ENCODE results near the gene ZNF772.
"Not testable (repeated sequence)": the region's sequence is repeated elsewhere in the genome, so short reads cannot be mapped to it uniquely, and the experiment has no call there.

The ZNF772 gene
- total RNA-seq: 9.2 to 13.0 reads per million in 2 experiments

GRCh38 chr19:57477191-57478008 is at the start of gene ZNF772:
ZNF772 (minus strand) TSS chr19:57477566; CDS start chr19:57477309, 257 bp downstream.
- DNase-seq (ENCODE audit: low read depth): peak; percentile 85

GRCh38 chr19:57518021-57518420 is 40.7 kb upstream of the ZNF772 start:
- not testable (repeated sequence) for DNase-seq (ENCODE audit: low read depth)

GRCh38 chr19:57515255-57515654 is 37.9 kb upstream of the ZNF772 start:
- no peak for DNase-seq (ENCODE audit: low read depth)

GRCh38 chr19:57512845-57513244 is 35.5 kb upstream of the ZNF772 start:
- no peak for DNase-seq (ENCODE audit: low read depth)

- DNase-seq (ENCODE audit: low read depth): no peak
Observed at GRCh38 chr19:57511484-57511883, 34.1 kb upstream of the ZNF772 start.

DNA sequence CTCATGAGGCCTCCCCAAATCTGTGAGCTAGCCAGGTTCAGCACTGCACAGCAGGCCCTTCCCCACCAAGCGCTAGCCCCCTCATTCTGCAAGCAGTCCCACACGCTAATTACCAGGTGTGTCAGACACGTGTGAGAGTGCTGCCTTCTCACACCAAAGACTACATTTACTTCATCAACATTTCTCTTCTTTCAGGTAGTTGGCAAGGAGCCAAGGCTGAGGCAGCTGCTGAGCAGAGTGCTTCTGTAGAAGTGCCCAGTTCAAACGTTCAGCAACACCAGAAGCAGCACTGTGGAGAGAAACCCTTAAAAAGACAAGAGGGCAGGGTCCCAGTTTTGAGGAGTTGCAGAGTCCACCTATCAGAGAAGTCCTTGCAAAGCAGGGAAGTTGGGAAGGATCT is 28.8 kb upstream of the ZNF772 start:
- DNase-seq (ENCODE audit: low read depth): no peak

DNA sequence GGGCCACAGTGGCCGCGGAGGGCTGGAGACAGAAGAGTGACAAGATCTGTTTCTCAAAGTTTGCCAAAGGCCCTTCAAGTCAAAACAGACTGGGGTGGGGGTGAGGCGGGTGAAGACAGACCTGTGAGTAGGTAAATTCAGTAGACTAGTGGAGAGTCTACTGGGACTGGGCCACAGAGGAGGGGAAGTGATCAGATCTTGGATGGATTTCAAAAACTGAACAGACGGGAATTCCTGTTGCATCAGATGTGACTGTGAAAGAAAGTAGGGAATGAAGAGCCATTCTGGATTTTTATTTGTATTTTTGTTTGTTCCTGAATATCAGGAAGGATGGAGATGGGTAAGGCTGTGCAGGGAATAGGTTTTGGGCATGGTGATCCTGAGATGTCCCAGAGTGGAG is 23.0 kb upstream of the ZNF772 start:
- not testable (repeated sequence) for DNase-seq (ENCODE audit: low read depth)

GRCh38 chr19:57499680-57500395 is 22.5 kb upstream of the ZNF772 start, which contains the start of gene ZNF773:
ZNF773 (plus strand) TSS chr19:57499938; CDS start chr19:57500081, 143 bp downstream.
- DNase-seq (ENCODE audit: low read depth): peak; percentile 92

DNA sequence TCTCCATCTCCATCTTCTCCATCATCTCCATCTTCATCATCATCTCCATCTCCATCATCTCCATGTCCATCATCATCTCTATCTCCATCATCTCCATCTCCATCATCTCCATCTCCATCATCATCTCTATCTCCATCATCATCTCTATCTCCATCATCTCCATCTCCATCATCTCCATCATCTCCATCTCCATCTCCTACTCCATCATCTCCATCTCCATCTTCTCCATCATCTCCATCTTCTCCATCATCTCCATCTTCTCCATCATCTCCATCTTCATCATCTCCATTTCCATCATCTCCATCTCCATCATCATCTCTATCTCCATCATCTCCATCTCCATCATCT is 21.9 kb upstream of the ZNF772 start:
- not testable (repeated sequence) for DNase-seq (ENCODE audit: low read depth)

- not testable (repeated sequence) for DNase-seq (ENCODE audit: low read depth)
Observed at GRCh38 chr19:57488299-57488644, 10.9 kb upstream of the ZNF772 start.

DNA sequence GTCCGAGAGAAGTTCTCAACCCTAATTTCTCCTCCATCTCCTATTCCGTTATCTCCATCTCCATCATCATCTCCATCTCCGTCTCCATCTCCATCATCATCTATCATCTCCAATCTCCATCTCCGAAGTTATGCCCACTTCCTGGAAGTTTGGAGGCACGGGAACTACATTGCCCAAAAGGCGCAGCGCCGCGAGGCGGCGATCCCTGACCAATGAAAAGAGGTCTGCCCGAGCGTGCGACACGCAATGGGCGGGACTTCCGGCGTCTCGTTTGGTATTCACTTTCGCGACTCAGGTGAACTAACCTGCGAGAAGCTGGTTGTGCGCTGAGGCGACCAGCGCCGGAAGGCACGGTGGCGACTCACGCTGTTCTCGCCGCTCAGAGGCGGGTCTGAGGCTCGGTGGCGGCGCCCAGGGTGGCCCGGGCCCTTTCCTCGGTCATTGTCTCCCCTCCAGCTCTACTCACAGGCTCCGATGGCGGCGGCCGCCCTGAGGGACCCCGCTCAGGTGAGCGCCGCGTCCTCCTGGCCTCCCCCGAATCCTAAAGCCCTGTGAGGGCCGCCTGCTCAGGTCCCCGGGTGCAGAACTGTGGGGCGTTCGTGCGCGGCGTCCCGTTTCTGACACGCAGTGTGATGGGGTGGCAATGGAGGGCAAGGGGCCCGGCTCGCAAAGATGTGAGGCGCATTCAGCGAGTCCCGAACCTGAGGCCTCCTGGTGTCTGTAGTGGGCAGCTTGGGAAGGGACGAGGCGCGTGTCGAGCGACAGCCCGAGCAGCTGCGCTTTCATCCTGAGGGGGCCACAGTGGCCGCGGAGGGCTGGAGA is 10.3 kb upstream of the ZNF772 start, which contains the start of gene ZNF419:
TSS of gene ZNF419 (plus strand) at position 274 of the 822 bp plus-strand sequence. CDS start at position 475, 201 bp downstream.
- peak; percentile 90 for DNase-seq (ENCODE audit: low read depth)

GRCh38 chr19:57473646-57474045 is 3.7 kb downstream of the ZNF772 start:
- no peak for DNase-seq (ENCODE audit: low read depth)

DNA sequence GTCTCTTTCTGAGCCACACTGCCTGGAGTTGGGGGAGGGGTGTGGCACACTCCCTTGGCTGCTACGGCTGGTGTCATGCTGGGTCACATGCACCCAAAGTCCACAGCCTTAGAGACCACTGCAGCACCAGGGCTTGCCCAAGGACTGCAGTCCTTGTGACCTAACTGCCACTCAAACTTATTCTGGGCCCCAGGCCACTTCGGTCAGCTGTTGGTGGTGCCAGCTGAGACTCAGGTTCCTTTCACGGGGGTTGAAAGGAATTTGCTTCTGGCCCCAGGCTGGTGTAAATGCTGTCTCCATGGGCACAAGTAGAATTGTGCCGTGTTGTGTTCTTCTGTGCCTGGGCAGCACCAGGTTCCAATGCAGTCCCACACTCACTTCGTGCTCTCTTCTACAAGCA is 10.9 kb downstream of the ZNF772 start:
- no peak for DNase-seq (ENCODE audit: low read depth)

GRCh38 chr19:57465680-57466381 is 11.5 kb downstream of the ZNF772 start:
- DNase-seq (ENCODE audit: low read depth): peak; percentile 6

- DNase-seq (ENCODE audit: low read depth): no peak
Observed at GRCh38 chr19:57452307-57452706, 25.1 kb downstream of the ZNF772 start.

DNA sequence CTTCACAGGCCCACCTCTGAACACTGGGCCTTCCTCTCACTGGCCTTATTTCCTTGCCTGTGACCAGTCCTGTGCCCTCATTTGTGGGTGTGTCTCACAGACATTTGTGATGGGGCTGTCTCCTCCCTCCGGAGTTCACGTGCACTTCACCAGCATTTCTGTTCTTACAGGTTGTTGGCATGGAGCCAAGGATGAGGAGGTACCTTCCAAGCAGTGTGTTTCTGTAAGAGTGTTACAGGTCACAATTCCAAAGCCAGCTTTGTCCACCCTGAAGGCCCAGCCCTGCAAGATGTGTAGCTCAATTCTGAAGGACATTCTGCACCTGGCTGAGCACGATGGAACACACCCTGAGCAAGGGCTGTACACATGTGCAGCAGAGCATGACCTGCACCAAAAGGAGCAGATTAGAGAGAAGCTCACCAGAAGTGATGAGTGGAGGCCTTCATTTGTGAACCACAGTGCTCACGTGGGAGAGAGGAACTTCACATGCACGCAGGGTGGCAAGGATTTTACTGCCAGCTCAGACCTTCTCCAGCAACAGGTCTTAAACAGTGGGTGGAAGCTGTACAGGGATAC is 34.2 kb downstream of the ZNF772 start:
- no peak for DNase-seq (ENCODE audit: low read depth)

- no peak for DNase-seq (ENCODE audit: low read depth)
Observed at GRCh38 chr19:57441979-57442752, 35.2 kb downstream of the ZNF772 start.

GRCh38 chr19:57438925-57439324 is 38.4 kb downstream of the ZNF772 start:
- DNase-seq (ENCODE audit: low read depth): no peak

DNA sequence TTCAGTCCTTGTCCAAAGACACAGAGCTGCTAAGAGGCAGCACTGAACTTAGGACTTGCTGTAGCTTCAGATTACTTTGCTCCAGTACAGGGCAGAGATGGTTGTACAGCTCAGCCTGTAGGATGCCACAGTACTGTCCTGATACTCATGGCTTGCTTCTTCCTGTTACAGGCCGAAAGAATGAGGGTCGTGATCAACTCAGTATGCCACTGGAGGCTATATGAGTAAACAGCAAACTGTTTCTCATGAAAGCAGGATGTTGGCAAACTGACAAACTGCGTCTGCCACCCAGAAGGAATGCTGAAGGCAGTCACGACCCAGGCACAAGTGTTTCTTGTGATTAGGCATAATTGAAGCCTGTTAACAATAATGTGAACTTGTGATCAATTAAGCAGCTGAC is 39.4 kb downstream of the ZNF772 start:
- DNase-seq (ENCODE audit: low read depth): no peak

DNA sequence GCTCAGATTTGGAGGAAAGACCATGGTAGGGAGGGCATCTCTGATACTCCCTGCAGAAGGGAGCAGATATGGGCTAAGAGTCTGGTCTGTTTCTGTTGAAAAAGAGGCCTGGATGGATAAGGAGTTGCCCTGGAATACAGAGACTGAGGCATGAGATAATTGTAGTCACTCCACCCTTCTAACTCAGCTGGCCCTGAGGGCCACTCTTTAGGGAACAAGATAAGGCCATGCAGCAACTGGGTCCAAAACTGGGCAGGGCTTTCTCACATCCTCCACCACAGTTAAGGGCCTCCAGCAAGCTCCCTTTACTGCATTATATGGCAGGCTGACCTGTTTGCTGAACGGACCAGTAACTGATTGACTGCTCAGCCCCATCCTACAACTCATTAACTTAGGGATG is 40.9 kb downstream of the ZNF772 start:
- DNase-seq (ENCODE audit: low read depth): no peak

All from T follicular helper cell (primary cell).